K562 (cell line): Measurements from ENCODE around the gene AGRN. TPM values are rescaled to one million over a fixed set of nuclear protein-coding genes. Genes with fewer than 3 reads are reported as not detected.

Experiments used
- CHD7 ChIP-seq: fragments of 200-600 bp; sonication (generic); IDR thresholded peaks from one replicate; pipeline ENCODE4 v1.6.1; 2012; ENCODE audit warnings: mild to moderate bottlenecking, low read depth, low read length, inconsistent platforms
- ZNF384 ChIP-seq: IDR thresholded peaks from 2 replicates; pipeline ENCODE4 v1.6.1; 2012; ENCODE audit warnings: low read depth, low read length, improper control_type of control experiment
- polyA plus RNA-seq, 8 experiments: library from polyadenylated mRNA; depleted of rRNA in 4 of 8; stranded (reverse) in 5 of 8; unstranded in 3 of 8; fragments of >200 nt; fragmentation: Nextera tagmentation in 2 of 8; fragmentation: Illumina TruSeq in 1 of 8; extraction: Ambion mirVana in 2 of 8; extraction: Trizol in 1 of 8; gene quantifications; 2 replicates each; pipeline versions ENCODE4 v1.2.1 to v1.2.3, GENCODE V29; 2011 to 2014; ENCODE audit warnings: inconsistent platforms in 1 of 8, missing spikeins in 1 of 8
- total RNA-seq, 7 experiments: library from RNA; depleted of rRNA in 6 of 7; stranded (reverse); fragments of >200 nt in 6 of 7; fragmentation: Illumina TruSeq in 2 of 7; extraction: Trizol in 2 of 7; gene quantifications; 2 replicates each; pipeline versions ENCODE4 v1.2.1 to v1.2.3, GENCODE V29; 2011 to 2021; ENCODE audit warnings: low replicate concordance in 1 of 7
- TF ChIP-seq, protein P1 (sequence below): fragments of 450-650 bp; formaldehyde crosslinking; IDR thresholded peaks from 2 replicates; pipeline ENCODE4 v1.4.0; 2020; ENCODE audit warnings: mild to moderate bottlenecking, moderate library complexity
- TF ChIP-seq, protein P2 (sequence below): fragments of 250-450 bp; sonication (Bioruptor Pico); IDR thresholded peaks from 2 replicates; pipeline ENCODE4 v1.6.1; 2021; ENCODE audit warnings: mild to moderate bottlenecking

AGRN gene
- total and polyA plus RNA-seq, 9 of the 15 experiments (the other 6 are each of a cell fraction or from before 2014, with no cell fraction given), result 0.04 to 111 (median 18.1) TPM

DNA sequence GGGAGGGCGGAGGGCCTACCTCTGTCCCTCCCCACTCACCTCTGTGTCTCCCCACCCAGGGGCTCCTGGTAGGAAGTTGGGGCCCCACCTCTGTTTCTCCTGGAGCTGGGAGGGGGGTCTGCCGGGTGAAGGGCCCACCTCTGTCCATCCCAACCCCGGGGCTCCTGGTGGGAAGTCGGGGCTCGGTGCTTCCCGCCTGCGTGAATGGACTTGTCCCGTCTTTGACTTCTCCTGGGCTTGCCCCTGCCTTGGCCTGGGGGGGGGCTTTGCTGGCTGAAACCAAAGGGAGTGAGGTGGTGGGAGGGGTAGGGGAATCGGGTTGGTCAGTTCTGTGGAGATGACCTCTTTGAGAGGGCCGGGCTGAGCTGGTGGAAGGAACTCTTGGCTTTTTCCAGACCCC lies 5.8 kb downstream of the AGRN start (continued):
- TF ChIP-seq CHD7, result no peak
- TF ChIP-seq, protein P1, sequence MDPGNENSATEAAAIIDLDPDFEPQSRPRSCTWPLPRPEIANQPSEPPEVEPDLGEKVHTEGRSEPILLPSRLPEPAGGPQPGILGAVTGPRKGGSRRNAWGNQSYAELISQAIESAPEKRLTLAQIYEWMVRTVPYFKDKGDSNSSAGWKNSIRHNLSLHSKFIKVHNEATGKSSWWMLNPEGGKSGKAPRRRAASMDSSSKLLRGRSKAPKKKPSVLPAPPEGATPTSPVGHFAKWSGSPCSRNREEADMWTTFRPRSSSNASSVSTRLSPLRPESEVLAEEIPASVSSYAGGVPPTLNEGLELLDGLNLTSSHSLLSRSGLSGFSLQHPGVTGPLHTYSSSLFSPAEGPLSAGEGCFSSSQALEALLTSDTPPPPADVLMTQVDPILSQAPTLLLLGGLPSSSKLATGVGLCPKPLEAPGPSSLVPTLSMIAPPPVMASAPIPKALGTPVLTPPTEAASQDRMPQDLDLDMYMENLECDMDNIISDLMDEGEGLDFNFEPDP (CRISPR knock-in tag), result no peak
- no peak for TF ChIP-seq ZNF384
- TF ChIP-seq, protein P2, sequence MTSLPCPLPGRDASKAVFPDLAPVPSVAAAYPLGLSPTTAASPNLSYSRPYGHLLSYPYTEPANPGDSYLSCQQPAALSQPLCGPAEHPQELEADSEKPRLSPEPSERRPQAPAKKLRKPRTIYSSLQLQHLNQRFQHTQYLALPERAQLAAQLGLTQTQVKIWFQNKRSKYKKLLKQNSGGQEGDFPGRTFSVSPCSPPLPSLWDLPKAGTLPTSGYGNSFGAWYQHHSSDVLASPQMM (CRISPR knock-in tag), result no peak
